CD4-positive, CD25-positive, alpha-beta regulatory T cell (primary cell): ENCODE data around the gene MLLT6. TPM values are rescaled to one million over a fixed set of nuclear protein-coding genes. Genes with fewer than 3 reads are reported as not detected.

Experiments
- ATAC-seq, 2 donors: fragments of 150-1000 bp; cut with Tn5 transposase; one replicate each; pipeline ENCODE4 v1.10.0; 2021; ENCODE audit warnings: low read depth in 2 of 2, moderate number of reproducible peaks in 2 of 2, moderate library complexity in 1 of 2
- DNase-seq, 3 donors: peaks; one replicate each; pipeline versions ENCODE4 v3.0.0 to v3.0.0-alpha.2; 2012 to 2022; ENCODE audit warnings: mixed read lengths in 1 of 3
- H3K27ac ChIP-seq: one replicate; pipeline ENCODE4 v1.7.0; 2013; ENCODE audit warnings: mild to moderate bottlenecking, low read length; ENCODE audit not compliant: insufficient read depth, poor library complexity, severe bottlenecking
- H3K27me3 ChIP-seq: one replicate; pipeline ENCODE4 v1.7.0; 2013; ENCODE audit warnings: low read length; ENCODE audit not compliant: control insufficient read depth, insufficient read depth
- H3K36me3 ChIP-seq: one replicate; pipeline ENCODE4 v1.7.0; 2013; ENCODE audit warnings: mild to moderate bottlenecking, low read length, moderate library complexity; ENCODE audit not compliant: control insufficient read depth, insufficient read depth
- H3K4me1 ChIP-seq: 2 replicates; pipeline ENCODE4 v1.7.0; 2013; ENCODE audit warnings: mild to moderate bottlenecking, low read length; ENCODE audit not compliant: insufficient read depth, control insufficient read depth, poor library complexity, severe bottlenecking
- H3K4me3 ChIP-seq: one replicate; pipeline ENCODE4 v1.7.0; 2013; ENCODE audit warnings: low read depth, mild to moderate bottlenecking, low read length, moderate library complexity
- H3K9me3 ChIP-seq, 2 experiments: 1 replicate in 1 of 2; 2 replicates in 1 of 2; pipeline ENCODE4 v1.7.0; 2013; ENCODE audit warnings: low read length in 2 of 2, mild to moderate bottlenecking in 1 of 2, moderate library complexity in 1 of 2; ENCODE audit not compliant: control insufficient read depth in 2 of 2
- H3K27ac Mint-ChIP-seq, 3 donors: one replicate each; pipeline ENCODE4 v1.8.0; 2020 to 2022; ENCODE audit warnings: mild to moderate bottlenecking in 3 of 3, mixed read lengths in 3 of 3, moderate library complexity in 2 of 3
- H3K27me3 Mint-ChIP-seq: one replicate; pipeline ENCODE4 v1.8.0; 2022; ENCODE audit warnings: mild to moderate bottlenecking, mixed read lengths
- H3K36me3 Mint-ChIP-seq: one replicate; pipeline ENCODE4 v1.8.0; 2020; ENCODE audit warnings: mixed read lengths
- H3K4me1 Mint-ChIP-seq, 4 donors: one replicate each; pipeline ENCODE4 v1.8.0; 2020 to 2022; ENCODE audit warnings: mixed read lengths in 4 of 4, mild to moderate bottlenecking in 1 of 4
- H3K4me3 Mint-ChIP-seq, 4 donors: one replicate each; pipeline ENCODE4 v1.8.0; 2020 to 2022; ENCODE audit warnings: mild to moderate bottlenecking in 4 of 4, mixed read lengths in 4 of 4, moderate library complexity in 3 of 4
- H3K9me3 Mint-ChIP-seq, 7 donors: one replicate each; pipeline ENCODE4 v1.8.0; 2020 to 2022; ENCODE audit warnings: mixed read lengths in 7 of 7, mild to moderate bottlenecking in 3 of 7, moderate library complexity in 2 of 7
- polyA plus RNA-seq, 4 donors: library from polyadenylated mRNA; unstranded; fragments of 300-500 nt; fragmentation: Illumina TruSeq; gene quantifications; one replicate each; pipeline ENCODE4 v1.2.3, GENCODE V29; 2021
- total RNA-seq: library from RNA; stranded (reverse); gene quantifications from one replicate; pipeline ENCODE4 v1.2.3, GENCODE V29; 2022

The MLLT6 gene
- total and polyA plus RNA-seq, 5 donors from 2014 or later, result 5.2 to 361 (median 6.7) TPM

DNA sequence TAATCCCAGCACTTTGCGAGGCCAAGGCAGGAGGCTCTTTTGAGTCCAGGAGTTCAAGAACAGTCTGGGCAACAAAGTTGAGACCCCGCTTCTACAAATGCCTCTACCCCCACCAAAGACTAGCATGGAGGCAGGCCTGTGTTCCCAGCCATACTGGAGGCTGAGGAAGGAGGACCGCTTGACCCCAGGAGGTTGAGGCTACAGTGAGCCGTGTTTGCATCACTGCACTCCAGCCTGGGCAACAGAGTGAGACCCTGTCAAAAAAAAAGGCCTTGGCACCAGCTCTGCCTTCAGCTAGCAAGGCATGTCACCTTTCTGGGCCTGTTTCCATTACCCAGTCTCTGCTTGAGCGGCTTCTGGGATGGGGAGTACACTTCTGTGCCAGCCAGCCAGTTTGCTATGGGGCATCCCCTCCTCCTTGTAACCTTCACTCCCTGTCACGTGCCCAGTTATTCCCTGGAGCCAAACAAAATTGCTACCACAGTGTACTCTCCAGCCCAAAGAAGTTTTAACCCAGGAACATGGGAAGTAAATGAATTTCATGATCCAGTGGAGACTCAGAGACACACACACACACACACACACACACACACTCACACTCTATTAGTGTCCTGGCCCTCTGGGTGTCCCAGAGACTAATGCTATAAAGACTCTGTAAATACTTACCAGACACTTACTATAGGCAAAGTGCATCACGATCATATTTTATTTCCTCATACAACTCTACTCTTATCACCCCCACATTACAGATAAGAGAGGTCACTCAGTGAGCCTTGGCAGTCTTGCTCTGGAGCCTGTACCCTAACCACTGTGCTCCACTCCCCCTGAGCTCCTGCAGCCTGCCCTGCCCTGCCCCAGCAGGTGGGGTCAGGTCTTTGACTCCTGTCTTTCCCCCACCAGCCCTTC is 27.6 kb downstream of the MLLT6 start:
- H3K27me3 Mint-ChIP-seq, result no peaks in the 10 kb centered on the region
- peak overlapping the region in 2 of 3 donors; percentile 78 to 90 for H3K27ac Mint-ChIP-seq
- DNase-seq (no peak), ATAC-seq (no peak)
- peaks cover 0 to 1% (median 0%) of the 10 kb centered on the region in 7 donors for H3K9me3 Mint-ChIP-seq
- no peaks in the 10 kb centered on the region for H3K9me3 ChIP-seq
- H3K4me3 Mint-ChIP-seq, result peak overlapping the region; percentile 93 to 98 (median 94)
- no peaks in the 10 kb centered on the region for H3K36me3 Mint-ChIP-seq
- H3K27ac ChIP-seq, result no peak overlapping the region
- H3K36me3 ChIP-seq, result no peaks in the 10 kb centered on the region
- peaks cover 57% of the 10 kb centered on the region for H3K4me1 ChIP-seq
- no peak overlapping the region for H3K4me3 ChIP-seq
- H3K4me1 Mint-ChIP-seq, result peaks cover 0 to 71% (median 45%) of the 10 kb centered on the region in 4 donors
- H3K27me3 ChIP-seq, result no peaks in the 10 kb centered on the region

DNA sequence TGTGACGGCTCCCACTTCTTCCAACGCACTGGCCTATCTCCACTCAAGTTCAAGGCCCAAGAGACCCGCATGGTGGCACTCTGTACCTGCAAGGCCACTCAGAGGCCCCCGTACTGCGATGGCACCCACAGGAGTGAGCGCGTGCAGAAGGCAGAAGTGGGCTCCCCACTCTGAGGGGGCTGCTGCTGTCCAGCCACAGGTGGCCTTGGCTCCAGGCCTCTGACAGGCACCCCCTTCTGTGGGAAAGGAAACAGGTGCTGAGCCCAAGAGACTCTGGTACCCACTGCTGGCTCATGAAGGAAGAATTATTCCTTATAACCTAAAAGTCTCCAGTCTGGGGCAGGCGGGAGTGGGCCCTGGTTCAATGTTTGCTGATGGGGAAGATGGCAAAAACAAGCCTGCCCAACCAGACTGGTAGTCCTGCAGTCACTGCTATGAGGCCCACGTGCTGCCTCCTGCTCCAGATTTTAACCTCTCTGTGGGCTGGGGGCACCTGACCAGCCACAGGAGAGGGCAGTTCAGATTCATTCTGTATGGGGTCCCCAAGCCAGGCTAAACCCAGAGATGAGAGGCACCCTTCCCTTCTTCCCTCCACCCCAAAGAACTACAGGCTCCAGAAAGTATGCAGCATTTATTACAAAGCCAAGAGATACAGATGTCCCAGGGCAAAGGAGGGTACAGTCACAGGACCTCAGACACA is 28.4 kb downstream of the MLLT6 start:
- Mint-ChIP-seq H3K9me3 (peaks cover 0 to 1% (median 0%) of the 10 kb centered on the region in 7 donors), H3K27ac (peak overlapping the region in 1 of 3 donors; percentile 90), H3K27me3 (no peaks in the 10 kb centered on the region), H3K36me3 (no peaks in the 10 kb centered on the region), H3K4me3 (peak overlapping the region in 3 of 4 donors; percentile 18 to 98 (median 26)), H3K4me1 (peaks cover 0 to 63% (median 37%) of the 10 kb centered on the region in 4 donors)
- H3K27ac ChIP-seq, result no peak overlapping the region
- H3K36me3 ChIP-seq, result no peaks in the 10 kb centered on the region
- DNase-seq (no peak), ATAC-seq (no peak)
- H3K4me1 ChIP-seq, result peaks cover 49% of the 10 kb centered on the region
- no peak overlapping the region for H3K4me3 ChIP-seq
- no peaks in the 10 kb centered on the region for H3K9me3 ChIP-seq
- no peaks in the 10 kb centered on the region for H3K27me3 ChIP-seq

DNA sequence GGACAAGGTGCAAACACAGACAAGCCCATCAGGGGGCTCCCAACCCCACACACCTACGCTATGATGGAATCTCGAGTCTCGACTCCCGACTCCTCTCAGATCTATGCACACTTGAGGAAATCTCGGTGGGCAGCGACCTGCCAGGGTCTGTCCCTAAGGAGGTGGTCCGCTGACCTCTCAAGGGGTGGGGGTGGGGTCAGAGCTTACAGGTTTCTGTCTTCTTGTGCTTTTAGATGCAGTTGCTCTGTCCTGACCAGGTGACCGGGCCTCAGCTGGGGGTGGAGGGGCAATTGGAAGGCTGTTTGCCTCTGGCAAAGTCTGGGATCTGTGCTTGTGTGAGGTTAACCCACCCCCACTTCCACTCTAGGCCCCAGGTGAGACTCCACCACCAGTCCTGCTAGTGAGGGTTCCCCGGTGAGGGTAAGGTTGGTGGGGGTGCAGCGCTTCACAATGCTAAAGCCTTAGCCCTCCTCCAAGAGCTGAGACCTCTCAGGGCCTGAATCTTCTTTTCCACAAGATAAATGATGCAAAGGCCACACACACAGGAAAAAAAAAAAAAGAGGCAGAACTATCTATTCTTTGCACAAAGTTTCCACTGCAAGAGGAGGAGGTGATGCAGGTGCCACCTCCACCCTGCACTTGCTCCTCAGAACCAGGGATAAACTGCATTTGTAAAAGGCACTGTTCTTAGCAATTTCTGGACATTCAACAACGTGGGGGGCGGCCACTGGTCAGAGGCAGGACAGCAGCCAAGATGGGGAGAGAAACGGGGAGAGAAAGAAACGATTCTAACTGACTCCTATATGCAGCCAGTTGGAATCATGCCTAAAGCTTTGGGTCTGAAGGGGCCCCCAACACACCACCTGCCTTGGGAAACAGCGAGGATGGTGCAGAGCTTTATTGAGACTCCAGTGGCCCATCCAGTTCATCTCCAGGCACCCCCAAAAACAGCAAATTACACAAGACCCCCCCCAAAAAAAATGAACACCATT is 29.2 kb downstream of the MLLT6 start:
- peaks cover 0 to 55% (median 30%) of the 10 kb centered on the region in 4 donors for H3K4me1 Mint-ChIP-seq
- DNase-seq, result peak in 1 of 3 donors; percentile 54

DNA sequence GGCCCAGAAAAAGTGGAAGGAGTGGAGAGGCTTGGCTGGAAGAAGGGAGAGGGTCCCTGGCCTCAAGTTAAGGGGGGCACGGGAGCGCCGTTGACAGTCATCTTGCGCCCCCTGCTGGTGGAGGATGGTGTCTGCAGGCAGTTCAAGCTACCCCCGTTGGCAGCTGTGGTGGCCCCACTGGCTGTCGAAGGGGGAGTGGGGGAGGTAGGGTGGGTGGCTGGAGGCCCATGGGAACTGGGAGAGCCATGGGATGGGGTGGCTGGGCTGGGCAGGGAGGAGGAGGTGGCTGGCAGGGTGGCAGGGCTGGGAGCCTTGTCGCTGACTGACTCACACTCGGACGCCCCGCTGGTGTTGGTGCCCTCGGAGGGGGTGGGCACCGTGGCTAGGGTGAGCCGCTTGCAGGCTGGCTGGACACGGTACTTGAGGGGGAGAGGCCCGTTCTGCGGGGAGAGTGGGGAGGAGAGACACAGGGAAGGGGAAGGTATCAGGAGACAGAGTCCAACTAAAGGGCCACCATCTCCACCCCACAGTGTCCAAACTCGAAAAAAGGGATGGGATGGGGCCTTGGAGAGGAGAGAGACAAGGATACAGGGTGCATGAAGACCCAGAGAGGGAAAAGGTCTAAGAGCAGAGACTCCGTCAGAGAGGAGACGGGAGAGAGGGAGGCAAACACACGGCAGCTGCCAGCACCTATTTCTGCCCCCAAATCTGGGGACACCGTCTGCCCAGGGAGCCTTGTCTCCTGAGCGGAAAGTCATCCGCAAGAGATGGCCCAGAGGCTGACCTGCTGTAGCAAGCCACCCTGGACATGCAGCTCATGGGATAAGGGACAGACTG is 30.3 kb downstream of the MLLT6 start:
- Histone ChIP-seq H3K27me3 (no peaks in the 10 kb centered on the region), H3K27ac (no peak overlapping the region), H3K4me1 (peaks cover 33% of the 10 kb centered on the region), H3K36me3 (no peaks in the 10 kb centered on the region), H3K4me3 (no peak overlapping the region), H3K9me3 (no peaks in the 10 kb centered on the region)
- Mint-ChIP-seq H3K9me3 (peaks cover 0 to 1% (median 0%) of the 10 kb centered on the region in 7 donors), H3K27me3 (no peaks in the 10 kb centered on the region), H3K36me3 (no peaks in the 10 kb centered on the region), H3K4me1 (peaks cover 0 to 50% (median 29%) of the 10 kb centered on the region in 4 donors), H3K27ac (peak overlapping the region in 1 of 3 donors; percentile 76), H3K4me3 (peak overlapping the region in 1 of 4 donors; percentile 78)
- ATAC-seq, result peak in 1 of 2 donors; percentile 19
- peak; percentile 57 to 68 (median 66) for DNase-seq

More for the DNA sequence above, 29.2 kb downstream of the MLLT6 start:
- Histone ChIP-seq H3K36me3 (no peaks in the 10 kb centered on the region), H3K4me3 (no peak overlapping the region), H3K9me3 (no peaks in the 10 kb centered on the region), H3K27ac (no peak overlapping the region), H3K27me3 (no peaks in the 10 kb centered on the region), H3K4me1 (peaks cover 40% of the 10 kb centered on the region)
- H3K27ac Mint-ChIP-seq, result peak overlapping the region; percentile 39 to 76 (median 39)
- no peaks in the 10 kb centered on the region for H3K27me3 Mint-ChIP-seq
- H3K9me3 Mint-ChIP-seq, result peaks cover 0 to 1% (median 0%) of the 10 kb centered on the region in 7 donors
- no peak for ATAC-seq
- no peaks in the 10 kb centered on the region for H3K36me3 Mint-ChIP-seq
- peak overlapping the region in 2 of 4 donors; percentile 26 to 78 for H3K4me3 Mint-ChIP-seq

DNA sequence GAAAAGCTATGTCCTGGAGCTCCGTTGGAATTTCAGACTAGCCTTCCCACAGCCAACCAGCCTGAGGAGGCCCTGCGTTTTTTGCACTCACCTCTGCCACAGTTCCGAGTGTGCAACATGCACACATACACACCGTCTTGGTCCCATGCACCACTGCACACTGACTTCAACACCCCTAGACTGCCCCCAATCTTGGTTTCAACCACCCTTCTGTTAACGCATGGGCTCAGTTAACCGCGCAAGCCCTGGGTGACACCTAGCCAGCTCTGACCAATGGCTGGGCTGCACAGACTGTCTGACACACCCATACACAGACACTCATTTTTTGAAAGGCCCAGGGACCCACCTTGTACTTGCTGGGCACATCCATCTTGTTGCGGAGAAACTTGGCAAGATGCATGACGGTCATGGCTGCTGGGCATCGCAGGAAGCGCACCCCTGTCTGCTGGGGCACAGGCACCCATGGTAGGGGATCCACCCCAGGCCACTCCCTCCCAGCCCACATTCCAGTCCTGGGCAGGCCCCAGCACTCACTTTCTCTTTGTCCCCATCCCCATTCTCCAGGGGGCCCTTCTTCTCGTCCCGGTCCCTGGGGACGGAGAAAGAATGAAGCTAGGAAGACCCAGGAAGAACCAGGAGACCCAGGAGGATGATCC is 33.1 kb downstream of the MLLT6 start:
- Mint-ChIP-seq H3K27ac (no peak overlapping the region), H3K36me3 (no peaks in the 10 kb centered on the region), H3K4me3 (no peak overlapping the region), H3K9me3 (no peaks in the 10 kb centered on the region), H3K27me3 (no peaks in the 10 kb centered on the region), H3K4me1 (peaks cover 0 to 23% (median 13%) of the 10 kb centered on the region in 4 donors)
- Histone ChIP-seq H3K36me3 (no peaks in the 10 kb centered on the region), H3K27me3 (no peaks in the 10 kb centered on the region), H3K4me1 (peaks cover 15% of the 10 kb centered on the region), H3K27ac (no peak overlapping the region), H3K4me3 (no peak overlapping the region), H3K9me3 (no peaks in the 10 kb centered on the region)
- no peak for DNase-seq
- no peak for ATAC-seq

DNA sequence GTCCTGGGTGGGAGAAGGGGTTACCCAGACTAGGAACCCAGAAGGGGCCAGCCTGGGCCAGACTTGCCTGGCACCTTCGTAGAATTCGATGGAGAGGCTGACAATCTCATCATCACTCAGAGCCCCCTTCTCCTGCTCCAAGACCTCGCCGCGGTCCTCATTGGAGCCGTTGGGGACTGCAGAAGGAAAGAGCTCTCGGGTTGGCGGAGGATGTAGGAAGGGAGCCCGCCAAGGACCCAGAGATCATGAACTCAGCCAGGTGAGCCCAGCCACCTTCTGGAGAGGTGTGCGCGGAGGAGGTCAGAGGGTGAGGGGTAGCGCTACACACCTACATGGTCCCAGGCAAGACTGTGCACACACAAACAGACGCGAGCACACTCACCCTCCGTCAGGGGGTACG is 33.6 kb downstream of the MLLT6 start:
- Mint-ChIP-seq H3K9me3 (peaks cover 0 to under 1% (median 0%) of the 10 kb centered on the region in 7 donors), H3K27me3 (no peaks in the 10 kb centered on the region), H3K4me3 (no peak overlapping the region), H3K4me1 (peaks cover 0 to 18% (median 10%) of the 10 kb centered on the region in 4 donors), H3K27ac (no peak overlapping the region), H3K36me3 (no peaks in the 10 kb centered on the region)
- Histone ChIP-seq H3K27ac (no peak overlapping the region), H3K9me3 (no peaks in the 10 kb centered on the region), H3K36me3 (no peaks in the 10 kb centered on the region), H3K4me3 (no peak overlapping the region), H3K4me1 (peaks cover 15% of the 10 kb centered on the region), H3K27me3 (no peaks in the 10 kb centered on the region)
- DNase-seq (no peak), ATAC-seq (no peak)
